Hepatocyte (in vitro differentiated cells): ENCODE results near the gene RBFOX1.

Experiments
- EZH2 ChIP-seq: fragments of 200-600 bp; sonication (generic); IDR thresholded peaks from 2 replicates; pipeline ENCODE4 v1.6.1; 2016; ENCODE audit warnings: antibody characterized with exemption, mild to moderate bottlenecking, borderline replicate concordance
- EZH2phosphoT487 ChIP-seq: fragments of 200-600 bp; sonication (generic); IDR thresholded peaks from one replicate; pipeline ENCODE4 v1.6.1; 2018; ENCODE audit warnings: antibody characterized with exemption, mild to moderate bottlenecking, low read depth, moderate library complexity; ENCODE audit not compliant: unreplicated experiment, severe bottlenecking
- TF ChIP-seq, protein P1 (sequence below): fragments of 200-600 bp; sonication (generic); IDR thresholded peaks from 2 replicates; pipeline ENCODE4 v1.5.1; 2016; ENCODE audit warnings: antibody characterized with exemption, mild to moderate bottlenecking; ENCODE audit not compliant: poor library complexity

- TF ChIP-seq, protein P1, sequence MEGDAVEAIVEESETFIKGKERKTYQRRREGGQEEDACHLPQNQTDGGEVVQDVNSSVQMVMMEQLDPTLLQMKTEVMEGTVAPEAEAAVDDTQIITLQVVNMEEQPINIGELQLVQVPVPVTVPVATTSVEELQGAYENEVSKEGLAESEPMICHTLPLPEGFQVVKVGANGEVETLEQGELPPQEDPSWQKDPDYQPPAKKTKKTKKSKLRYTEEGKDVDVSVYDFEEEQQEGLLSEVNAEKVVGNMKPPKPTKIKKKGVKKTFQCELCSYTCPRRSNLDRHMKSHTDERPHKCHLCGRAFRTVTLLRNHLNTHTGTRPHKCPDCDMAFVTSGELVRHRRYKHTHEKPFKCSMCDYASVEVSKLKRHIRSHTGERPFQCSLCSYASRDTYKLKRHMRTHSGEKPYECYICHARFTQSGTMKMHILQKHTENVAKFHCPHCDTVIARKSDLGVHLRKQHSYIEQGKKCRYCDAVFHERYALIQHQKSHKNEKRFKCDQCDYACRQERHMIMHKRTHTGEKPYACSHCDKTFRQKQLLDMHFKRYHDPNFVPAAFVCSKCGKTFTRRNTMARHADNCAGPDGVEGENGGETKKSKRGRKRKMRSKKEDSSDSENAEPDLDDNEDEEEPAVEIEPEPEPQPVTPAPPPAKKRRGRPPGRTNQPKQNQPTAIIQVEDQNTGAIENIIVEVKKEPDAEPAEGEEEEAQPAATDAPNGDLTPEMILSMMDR = no peak
- TF ChIP-seq EZH2 (no peak), EZH2phosphoT487 (no peak)
These were observed 199.9 kb downstream of the RBFOX1 start for GRCh38 chr16:7532534-7532933.
